Measurements from ENCODE around the gene SGMS1.

DNA sequence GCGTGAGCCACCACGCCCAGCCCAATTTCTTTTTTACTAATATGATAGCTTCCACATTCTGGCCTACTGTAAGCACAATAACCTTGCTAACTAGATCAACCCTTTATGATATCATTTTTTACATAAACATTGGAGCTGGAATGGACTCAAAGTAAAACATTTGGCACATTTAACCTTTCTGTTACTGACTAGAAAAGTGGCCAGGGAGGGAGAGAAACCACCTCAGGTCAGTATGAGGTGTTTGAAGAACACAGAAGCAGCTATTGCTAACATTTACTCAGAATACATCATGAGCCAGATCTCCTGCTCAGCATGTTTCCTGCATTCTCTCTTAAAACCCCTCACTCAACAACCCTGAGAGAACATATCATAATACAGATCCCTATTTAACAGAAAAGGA lies 27.3 kb downstream of the SGMS1 start:
- TF ChIP-seq, protein P1, sequence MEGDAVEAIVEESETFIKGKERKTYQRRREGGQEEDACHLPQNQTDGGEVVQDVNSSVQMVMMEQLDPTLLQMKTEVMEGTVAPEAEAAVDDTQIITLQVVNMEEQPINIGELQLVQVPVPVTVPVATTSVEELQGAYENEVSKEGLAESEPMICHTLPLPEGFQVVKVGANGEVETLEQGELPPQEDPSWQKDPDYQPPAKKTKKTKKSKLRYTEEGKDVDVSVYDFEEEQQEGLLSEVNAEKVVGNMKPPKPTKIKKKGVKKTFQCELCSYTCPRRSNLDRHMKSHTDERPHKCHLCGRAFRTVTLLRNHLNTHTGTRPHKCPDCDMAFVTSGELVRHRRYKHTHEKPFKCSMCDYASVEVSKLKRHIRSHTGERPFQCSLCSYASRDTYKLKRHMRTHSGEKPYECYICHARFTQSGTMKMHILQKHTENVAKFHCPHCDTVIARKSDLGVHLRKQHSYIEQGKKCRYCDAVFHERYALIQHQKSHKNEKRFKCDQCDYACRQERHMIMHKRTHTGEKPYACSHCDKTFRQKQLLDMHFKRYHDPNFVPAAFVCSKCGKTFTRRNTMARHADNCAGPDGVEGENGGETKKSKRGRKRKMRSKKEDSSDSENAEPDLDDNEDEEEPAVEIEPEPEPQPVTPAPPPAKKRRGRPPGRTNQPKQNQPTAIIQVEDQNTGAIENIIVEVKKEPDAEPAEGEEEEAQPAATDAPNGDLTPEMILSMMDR (IDR thresholded peaks at IDR 0.05; ENCODE audit: insufficient read depth, low read length, poor library complexity, severe bottlenecking) = no peak
- no peak for TF ChIP-seq EZH2phosphoT487 (conservative IDR thresholded peaks at IDR 0.05; ENCODE audit: low read length)
